ENCODE measurements around the gene PLCH1. TPM values are rescaled to one million over a fixed set of nuclear protein-coding genes. Genes with fewer than 3 reads are reported as not detected.

PLCH1 gene
- total and polyA plus RNA-seq, 9 of the 15 experiments (the other 6 are each of a cell fraction or from before 2014, with no cell fraction given), result 0.17 to 0.62 (median 0.40) TPM

DNA sequence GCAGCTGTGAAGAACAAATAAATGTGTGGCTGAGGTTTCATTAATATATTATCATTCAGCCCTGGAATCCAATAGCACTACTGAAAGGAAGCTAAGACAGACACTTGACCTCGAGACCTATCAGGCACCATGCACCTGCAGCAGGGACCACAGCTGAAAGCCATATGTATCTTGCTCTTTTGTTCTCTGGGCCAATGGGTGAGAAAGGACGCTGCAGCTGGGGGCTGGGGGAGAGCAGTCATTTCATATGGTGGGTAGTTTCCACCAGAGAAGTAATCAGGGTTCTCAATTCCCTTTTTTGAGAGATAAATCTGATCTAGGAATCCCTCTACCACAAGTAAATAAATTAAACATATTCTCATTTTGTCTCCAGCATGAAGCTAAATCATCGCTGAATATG lies 225.8 kb downstream of the PLCH1 start:
- FAIRE-seq (no peak), DNase-seq (ENCODE audit: extremely low read depth in 1 of 4, low spot score in 3 of 4) (no peak), ATAC-seq (no peak)
- ChIA-PET POLR2A (no interaction called here), CTCF (ENCODE audit: low intra/inter-chr PET ratio) (no interaction called here)
- Histone ChIP-seq H3K27ac (ENCODE audit: extremely low read depth, low read depth, low read length) (no peak overlapping the region), H3K9me3 (replicated peaks; ENCODE audit: control insufficient read depth, insufficient read depth, low read depth, low read length) (no peaks in the 10 kb centered on the region), H3K4me1 (replicated peaks in 1 of 2; ENCODE audit: control insufficient read depth in 2 of 2, insufficient read depth in 2 of 2, low read length in 2 of 2) (no peaks in the 10 kb centered on the region), H3K9ac (ENCODE audit: insufficient read depth in 1 of 2, low read depth in 2 of 2, low read length in 2 of 2) (no peak overlapping the region), H3K4me3 (no peak overlapping the region), H3K4me2 (ENCODE audit: insufficient read depth, low read length) (no peak overlapping the region), H4K20me1 (replicated peaks; ENCODE audit: control insufficient read depth, insufficient read depth, low read length) (no peaks in the 10 kb centered on the region), H3K36me3 (ENCODE audit: control insufficient read depth, insufficient read depth, low read length) (no peaks in the 10 kb centered on the region), H2AFZ (ENCODE audit: low read depth, low read length) (no peak overlapping the region), H3K27me3 (ENCODE audit: control insufficient read depth in 2 of 2, insufficient read depth in 2 of 2, low read length in 2 of 2) (no peaks in the 10 kb centered on the region; a peak in 1 of 5 replicates), H3K79me2 (ENCODE audit: control insufficient read depth, insufficient read depth, low read length) (no peaks in the 10 kb centered on the region), H3K9me1 (ENCODE audit: control insufficient read depth, insufficient read depth, low read length) (no peaks in the 10 kb centered on the region)
- WGBS (ENCODE audit: insufficient coverage, low coverage, missing lambda C conversion rate), result 0% methylated on average over 3 of the region's 3 CpGs
- intact Hi-C loops (cut with micrococcal nuclease), result no loop called here
- no TSS peak for BruUV-seq (replicated peaks)
- no peak for TF ChIP-seq EGR1 (conservative IDR thresholded peaks at IDR 0.05)
- TF ChIP-seq MCM3 (IDR thresholded peaks at IDR 0.05), result no peak
- TF ChIP-seq PRPF4 (IDR thresholded peaks at IDR 0.05; ENCODE audit: insufficient read depth, low read depth, low read length, poor library complexity, severe bottlenecking), result no peak
- TF ChIP-seq SREBF2 (CRISPR knock-in tag; IDR thresholded peaks at IDR 0.05), result no peak
- TF ChIP-seq ZNF77 (CRISPR knock-in tag; IDR thresholded peaks at IDR 0.05), result no peak
- TF ChIP-seq GABPB1 (CRISPR knock-in tag; IDR thresholded peaks at IDR 0.05), result no peak
- TF ChIP-seq ZNF583 (CRISPR knock-in tag; IDR thresholded peaks at IDR 0.05), result no peak
- no peak for TF ChIP-seq ZNF224 (CRISPR knock-in tag; IDR thresholded peaks at IDR 0.05)
- TF ChIP-seq ELF2 (CRISPR knock-in tag; IDR thresholded peaks at IDR 0.05), result no peak
- TF ChIP-seq CCNT2 (IDR thresholded peaks at IDR 0.05; ENCODE audit: borderline replicate concordance, extremely low read depth, insufficient read length, low read depth, low read length), result no peak
- no peak for TF ChIP-seq RERE (CRISPR knock-in tag; IDR thresholded peaks at IDR 0.05; ENCODE audit: borderline replicate concordance)
- no peak for TF ChIP-seq ZKSCAN8 (CRISPR knock-in tag; IDR thresholded peaks at IDR 0.05)
- TF ChIP-seq DIDO1 (tag; IDR thresholded peaks at IDR 0.05; ENCODE audit: low read depth), result no peak
- TF ChIP-seq ELK1 (CRISPR knock-in tag; IDR thresholded peaks at IDR 0.05), result no peak
- TF ChIP-seq NR2C2 (CRISPR knock-in tag; IDR thresholded peaks at IDR 0.05), result no peak
- no peak for TF ChIP-seq NR2C2 (tag; IDR thresholded peaks at IDR 0.05)
- no peak for TF ChIP-seq SMAD4 (CRISPR knock-in tag; conservative IDR thresholded peaks at IDR 0.05)
- in situ Hi-C loops (cut with MboI), result no loop called here

Data from K562 (cell line).